Measurements from ENCODE around the gene ANKS6.

DNA sequence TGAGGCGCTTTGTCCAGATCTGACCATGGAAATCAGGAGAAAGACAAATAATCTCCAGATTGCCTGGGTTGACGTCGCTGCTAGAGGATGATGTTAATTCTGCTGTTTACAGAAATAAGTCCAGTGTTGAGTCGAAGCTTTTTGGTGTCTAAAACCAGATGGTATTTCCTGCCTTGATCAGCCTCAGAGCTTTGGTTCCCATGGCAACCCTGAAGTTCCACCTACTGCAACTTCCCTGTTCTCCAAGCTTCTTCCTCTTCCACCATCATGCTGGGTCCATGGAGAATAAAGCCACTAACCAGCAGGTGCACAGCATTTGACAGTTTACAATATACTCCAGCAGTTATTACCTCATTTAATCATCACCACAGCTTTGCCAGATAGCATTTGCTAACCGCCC, 69.6 kb downstream of the ANKS6 start:
- TF ChIP-seq ZNF274 (IDR thresholded peaks at IDR 0.05; ENCODE audit: low read depth, low read length) (no peak), SIN3A (IDR thresholded peaks at IDR 0.05; ENCODE audit: low read depth) (no peak), EZH2phosphoT487 (IDR thresholded peaks at IDR 0.05; ENCODE audit: borderline replicate concordance) (no peak), POLR2A (IDR thresholded peaks at IDR 0.05; ENCODE audit: borderline replicate concordance, extremely low read depth, insufficient read depth, insufficient read length) (no peak), EZH2 (IDR thresholded peaks at IDR 0.05) (no peak), EGR1 (IDR thresholded peaks at IDR 0.05; ENCODE audit: low read depth) (no peak), ELF1 (IDR thresholded peaks at IDR 0.05; ENCODE audit: borderline replicate concordance, low read depth) (no peak), POLR2AphosphoS5 (IDR thresholded peaks at IDR 0.05; ENCODE audit: low read depth, low read length) (no peak), RAD21 (IDR thresholded peaks at IDR 0.05; ENCODE audit: low read depth) (no peak), SP1 (IDR thresholded peaks at IDR 0.05; ENCODE audit: low read depth) (no peak)
- TF ChIP-seq, protein P1, sequence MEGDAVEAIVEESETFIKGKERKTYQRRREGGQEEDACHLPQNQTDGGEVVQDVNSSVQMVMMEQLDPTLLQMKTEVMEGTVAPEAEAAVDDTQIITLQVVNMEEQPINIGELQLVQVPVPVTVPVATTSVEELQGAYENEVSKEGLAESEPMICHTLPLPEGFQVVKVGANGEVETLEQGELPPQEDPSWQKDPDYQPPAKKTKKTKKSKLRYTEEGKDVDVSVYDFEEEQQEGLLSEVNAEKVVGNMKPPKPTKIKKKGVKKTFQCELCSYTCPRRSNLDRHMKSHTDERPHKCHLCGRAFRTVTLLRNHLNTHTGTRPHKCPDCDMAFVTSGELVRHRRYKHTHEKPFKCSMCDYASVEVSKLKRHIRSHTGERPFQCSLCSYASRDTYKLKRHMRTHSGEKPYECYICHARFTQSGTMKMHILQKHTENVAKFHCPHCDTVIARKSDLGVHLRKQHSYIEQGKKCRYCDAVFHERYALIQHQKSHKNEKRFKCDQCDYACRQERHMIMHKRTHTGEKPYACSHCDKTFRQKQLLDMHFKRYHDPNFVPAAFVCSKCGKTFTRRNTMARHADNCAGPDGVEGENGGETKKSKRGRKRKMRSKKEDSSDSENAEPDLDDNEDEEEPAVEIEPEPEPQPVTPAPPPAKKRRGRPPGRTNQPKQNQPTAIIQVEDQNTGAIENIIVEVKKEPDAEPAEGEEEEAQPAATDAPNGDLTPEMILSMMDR (IDR thresholded peaks at IDR 0.05 in 2 of 3, conservative IDR thresholded peaks at IDR 0.05 in 1 of 3; ENCODE audit: borderline replicate concordance in 1 of 3, insufficient read depth in 1 of 3, low read depth in 2 of 3, low read length in 2 of 3) = no peak
- TF ChIP-seq, protein P2, sequence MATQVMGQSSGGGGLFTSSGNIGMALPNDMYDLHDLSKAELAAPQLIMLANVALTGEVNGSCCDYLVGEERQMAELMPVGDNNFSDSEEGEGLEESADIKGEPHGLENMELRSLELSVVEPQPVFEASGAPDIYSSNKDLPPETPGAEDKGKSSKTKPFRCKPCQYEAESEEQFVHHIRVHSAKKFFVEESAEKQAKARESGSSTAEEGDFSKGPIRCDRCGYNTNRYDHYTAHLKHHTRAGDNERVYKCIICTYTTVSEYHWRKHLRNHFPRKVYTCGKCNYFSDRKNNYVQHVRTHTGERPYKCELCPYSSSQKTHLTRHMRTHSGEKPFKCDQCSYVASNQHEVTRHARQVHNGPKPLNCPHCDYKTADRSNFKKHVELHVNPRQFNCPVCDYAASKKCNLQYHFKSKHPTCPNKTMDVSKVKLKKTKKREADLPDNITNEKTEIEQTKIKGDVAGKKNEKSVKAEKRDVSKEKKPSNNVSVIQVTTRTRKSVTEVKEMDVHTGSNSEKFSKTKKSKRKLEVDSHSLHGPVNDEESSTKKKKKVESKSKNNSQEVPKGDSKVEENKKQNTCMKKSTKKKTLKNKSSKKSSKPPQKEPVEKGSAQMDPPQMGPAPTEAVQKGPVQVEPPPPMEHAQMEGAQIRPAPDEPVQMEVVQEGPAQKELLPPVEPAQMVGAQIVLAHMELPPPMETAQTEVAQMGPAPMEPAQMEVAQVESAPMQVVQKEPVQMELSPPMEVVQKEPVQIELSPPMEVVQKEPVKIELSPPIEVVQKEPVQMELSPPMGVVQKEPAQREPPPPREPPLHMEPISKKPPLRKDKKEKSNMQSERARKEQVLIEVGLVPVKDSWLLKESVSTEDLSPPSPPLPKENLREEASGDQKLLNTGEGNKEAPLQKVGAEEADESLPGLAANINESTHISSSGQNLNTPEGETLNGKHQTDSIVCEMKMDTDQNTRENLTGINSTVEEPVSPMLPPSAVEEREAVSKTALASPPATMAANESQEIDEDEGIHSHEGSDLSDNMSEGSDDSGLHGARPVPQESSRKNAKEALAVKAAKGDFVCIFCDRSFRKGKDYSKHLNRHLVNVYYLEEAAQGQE (IDR thresholded peaks at IDR 0.05; ENCODE audit: low read depth) = no peak

Measured in HCT116 (cell line).